IMR-90 (cell line): ENCODE results near the gene PTGER2.

Source experiments
- BHLHE40 ChIP-seq: fragments of 150-350 bp; IDR thresholded peaks from 2 replicates; pipeline ENCODE4 v1.6.1; 2016; ENCODE audit warnings: mild to moderate bottlenecking, low read depth, low read length
- CEBPB ChIP-seq: IDR thresholded peaks from 2 replicates; pipeline ENCODE4 v1.6.1; 2012; ENCODE audit warnings: low read depth, low read length, improper control_type of control experiment
- FOS ChIP-seq: fragments of 150-350 bp; IDR thresholded peaks from 2 replicates; pipeline ENCODE4 v1.6.1; 2016; ENCODE audit warnings: low read depth, low read length
- MAFK ChIP-seq: IDR thresholded peaks from 2 replicates; pipeline ENCODE4 v1.6.1; 2012; ENCODE audit warnings: low read depth, low read length, improper control_type of control experiment
- MAZ ChIP-seq: IDR thresholded peaks from 2 replicates; pipeline ENCODE4 v1.6.1; 2012; ENCODE audit warnings: low read depth, mild to moderate bottlenecking, low read length, improper control_type of control experiment, moderate library complexity, borderline replicate concordance
- MXI1 ChIP-seq: IDR thresholded peaks from 2 replicates; pipeline ENCODE4 v1.6.1; 2012; ENCODE audit warnings: low read depth, mild to moderate bottlenecking, low read length, moderate library complexity, borderline replicate concordance
- POLR2A ChIP-seq: IDR thresholded peaks from 2 replicates; pipeline ENCODE4 v1.6.1; 2012; ENCODE audit warnings: mild to moderate bottlenecking, low read depth, low read length
- RAD21 ChIP-seq: IDR thresholded peaks from 2 replicates; pipeline ENCODE4 v1.6.1; 2012; ENCODE audit warnings: low read length, improper control_type of control experiment
- RCOR1 ChIP-seq: IDR thresholded peaks from 2 replicates; pipeline ENCODE4 v1.6.1; 2012; ENCODE audit warnings: mild to moderate bottlenecking, low read length, improper control_type of control experiment; ENCODE audit not compliant: insufficient replicate concordance
- RFX5 ChIP-seq: IDR thresholded peaks from 2 replicates; pipeline ENCODE4 v1.8.0; 2012; ENCODE audit warnings: low read depth, mild to moderate bottlenecking, low read length, moderate library complexity
- SMC3 ChIP-seq: fragments of 150-350 bp; IDR thresholded peaks from 2 replicates; pipeline ENCODE4 v1.6.1; 2016; ENCODE audit warnings: low read depth, mild to moderate bottlenecking, antibody characterized with exemption, low read length, moderate library complexity
- TF ChIP-seq, protein P1 (sequence below): conservative IDR thresholded peaks from 2 replicates; pipeline ENCODE4 v1.5.1; 2012; ENCODE audit warnings: mild to moderate bottlenecking, low read depth, low read length, improper control_type of control experiment
- TF ChIP-seq, protein P2 (sequence below): fragments of 150-350 bp; IDR thresholded peaks from 2 replicates; pipeline ENCODE4 v1.6.1; 2017; ENCODE audit warnings: mild to moderate bottlenecking, antibody characterized with exemption, low read length, low read depth

DNA sequence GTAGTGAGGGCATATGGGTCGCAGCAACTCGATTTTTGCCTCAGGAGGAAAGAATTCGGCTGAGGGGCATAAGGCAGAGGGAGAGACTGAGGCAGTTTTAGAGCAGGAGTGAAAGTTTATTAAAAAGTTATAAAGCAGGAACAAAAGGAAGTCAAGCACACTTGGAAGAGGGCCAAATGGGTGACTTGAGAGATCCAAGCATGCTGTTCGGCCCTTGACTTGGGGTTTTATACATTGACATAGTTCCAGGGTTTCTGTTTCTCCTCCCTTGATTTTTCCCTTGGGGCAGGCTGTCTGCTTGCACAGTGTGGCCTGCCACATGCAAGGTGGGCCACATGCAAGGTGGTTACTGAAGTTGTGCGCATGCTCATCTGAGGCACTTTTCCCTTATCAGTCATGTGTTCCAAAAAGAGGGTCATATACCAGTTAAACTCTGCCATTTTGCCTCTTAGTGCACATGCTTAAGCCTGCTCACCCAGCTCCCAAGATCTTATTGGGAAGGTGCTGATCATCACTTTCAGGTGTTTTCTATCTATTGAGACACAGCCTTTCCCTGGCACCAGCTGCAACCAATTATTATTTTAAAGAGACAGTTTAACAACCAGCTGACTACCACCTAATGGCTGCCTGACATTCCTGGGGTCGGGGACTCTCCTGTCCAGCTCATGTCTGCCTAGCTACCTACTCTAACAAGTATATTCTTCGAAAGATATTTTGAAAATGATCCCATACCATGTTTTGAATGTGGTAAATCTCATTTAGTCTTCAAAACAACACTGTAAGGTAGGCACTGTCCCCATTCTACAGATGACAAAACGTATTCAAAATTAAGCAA is 19.9 kb downstream of the PTGER2 start:
- TF ChIP-seq, protein P1, sequence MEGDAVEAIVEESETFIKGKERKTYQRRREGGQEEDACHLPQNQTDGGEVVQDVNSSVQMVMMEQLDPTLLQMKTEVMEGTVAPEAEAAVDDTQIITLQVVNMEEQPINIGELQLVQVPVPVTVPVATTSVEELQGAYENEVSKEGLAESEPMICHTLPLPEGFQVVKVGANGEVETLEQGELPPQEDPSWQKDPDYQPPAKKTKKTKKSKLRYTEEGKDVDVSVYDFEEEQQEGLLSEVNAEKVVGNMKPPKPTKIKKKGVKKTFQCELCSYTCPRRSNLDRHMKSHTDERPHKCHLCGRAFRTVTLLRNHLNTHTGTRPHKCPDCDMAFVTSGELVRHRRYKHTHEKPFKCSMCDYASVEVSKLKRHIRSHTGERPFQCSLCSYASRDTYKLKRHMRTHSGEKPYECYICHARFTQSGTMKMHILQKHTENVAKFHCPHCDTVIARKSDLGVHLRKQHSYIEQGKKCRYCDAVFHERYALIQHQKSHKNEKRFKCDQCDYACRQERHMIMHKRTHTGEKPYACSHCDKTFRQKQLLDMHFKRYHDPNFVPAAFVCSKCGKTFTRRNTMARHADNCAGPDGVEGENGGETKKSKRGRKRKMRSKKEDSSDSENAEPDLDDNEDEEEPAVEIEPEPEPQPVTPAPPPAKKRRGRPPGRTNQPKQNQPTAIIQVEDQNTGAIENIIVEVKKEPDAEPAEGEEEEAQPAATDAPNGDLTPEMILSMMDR: no peak
- TF ChIP-seq RCOR1 (no peak), RFX5 (no peak), MXI1 (no peak), SMC3 (no peak), POLR2A (no peak), CEBPB (no peak), MAFK (no peak), RAD21 (no peak), MAZ (no peak), FOS (no peak), BHLHE40 (no peak)
- TF ChIP-seq, protein P2, sequence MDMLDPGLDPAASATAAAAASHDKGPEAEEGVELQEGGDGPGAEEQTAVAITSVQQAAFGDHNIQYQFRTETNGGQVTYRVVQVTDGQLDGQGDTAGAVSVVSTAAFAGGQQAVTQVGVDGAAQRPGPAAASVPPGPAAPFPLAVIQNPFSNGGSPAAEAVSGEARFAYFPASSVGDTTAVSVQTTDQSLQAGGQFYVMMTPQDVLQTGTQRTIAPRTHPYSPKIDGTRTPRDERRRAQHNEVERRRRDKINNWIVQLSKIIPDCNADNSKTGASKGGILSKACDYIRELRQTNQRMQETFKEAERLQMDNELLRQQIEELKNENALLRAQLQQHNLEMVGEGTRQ: no peak
